GM04504 (cell line): ENCODE measurements around the gene TAF4.
"Not testable (repeated sequence)": the region's sequence is repeated elsewhere in the genome, so short reads cannot be mapped to it uniquely, and the experiment has no call there.

ENCODE experiments used
- DNase-seq: peaks from one replicate; pipeline ENCODE4 v3.0.0-alpha.2; 2012; ENCODE audit warnings: low read depth

TAF4 gene

GRCh38 chr20:61976644-61977418, 88.8 kb downstream of the TAF4 start:
- no peak for DNase-seq

GRCh38 chr20:61976263-61976643, 89.4 kb downstream of the TAF4 start:
- no peak for DNase-seq

GRCh38 chr20:61975407-61976129, 90.1 kb downstream of the TAF4 start:
- no peak for DNase-seq

GRCh38 chr20:61974357-61974665, 91.4 kb downstream of the TAF4 start:
- no peak for DNase-seq

GRCh38 chr20:61973515-61974356, 91.9 kb downstream of the TAF4 start:
- no peak for DNase-seq

- DNase-seq, result no peak
These were observed 92.8 kb downstream of the TAF4 start for GRCh38 chr20:61972636-61973508.

- not testable (repeated sequence) for DNase-seq
These were observed 94.1 kb downstream of the TAF4 start for GRCh38 chr20:61971595-61971994.

GRCh38 chr20:61970357-61970756, 95.3 kb downstream of the TAF4 start:
- DNase-seq, result no peak

- no peak for DNase-seq
These were observed 95.9 kb downstream of the TAF4 start for GRCh38 chr20:61969806-61970205.

- DNase-seq, result no peak
These were observed 96.7 kb downstream of the TAF4 start for GRCh38 chr20:61968932-61969331.

GRCh38 chr20:61968036-61968810, 97.5 kb downstream of the TAF4 start:
- DNase-seq, result no peak

- DNase-seq, result no peak
These were observed 98.4 kb downstream of the TAF4 start for GRCh38 chr20:61967300-61967699.

- DNase-seq, result no peak
These were observed 99.0 kb downstream of the TAF4 start for GRCh38 chr20:61966492-61967244.

- no peak for DNase-seq
These were observed 99.8 kb downstream of the TAF4 start for GRCh38 chr20:61965606-61966491.

GRCh38 chr20:61964675-61965605, 100.7 kb downstream of the TAF4 start:
- DNase-seq, result no peak

- DNase-seq, result no peak
These were observed 101.6 kb downstream of the TAF4 start for GRCh38 chr20:61963885-61964674.

GRCh38 chr20:61963149-61963548, 102.5 kb downstream of the TAF4 start:
- no peak for DNase-seq
